NT2/D1 (cell line): ENCODE results near the gene DUS2.

ENCODE experiments used
- SUZ12 ChIP-seq: IDR thresholded peaks from 2 replicates; pipeline ENCODE4 v1.6.1; 2011; ENCODE audit not compliant: insufficient read length, insufficient read depth; ENCODE audit errors: extremely low read depth
- YY1 ChIP-seq: IDR thresholded peaks from 2 replicates; pipeline ENCODE4 v1.6.1; 2011; ENCODE audit not compliant: insufficient read length, insufficient read depth
- ZNF274 ChIP-seq: IDR thresholded peaks from 2 replicates; pipeline ENCODE4 v1.6.1; 2011; ENCODE audit warnings: mild to moderate bottlenecking, low read depth, low read length

GRCh38 chr16:67976205-67976604 lies 46.9 kb upstream of the DUS2 start:
- TF ChIP-seq ZNF274, result no peak
- TF ChIP-seq YY1, result no peak
- TF ChIP-seq SUZ12, result no peak
